ENCODE data around the gene HERPUD2.
"Not testable (repeated sequence)": the region's sequence is repeated elsewhere in the genome, so short reads cannot be mapped to it uniquely, and the experiment has no call there.

The HERPUD2 gene

GRCh38 chr7:35604595-35604994 lies 90.3 kb downstream of the HERPUD2 start:
- no peak for DNase-seq (ENCODE audit: low spot score)

GRCh38 chr7:35599645-35600044 lies 95.3 kb downstream of the HERPUD2 start:
- no peak for DNase-seq (ENCODE audit: low spot score)

GRCh38 chr7:35599061-35599460 lies 95.9 kb downstream of the HERPUD2 start:
- DNase-seq (ENCODE audit: low spot score) = no peak

- no peak for DNase-seq (ENCODE audit: low spot score)
Measured at GRCh38 chr7:35596061-35596460, 98.9 kb downstream of the HERPUD2 start.

DNA sequence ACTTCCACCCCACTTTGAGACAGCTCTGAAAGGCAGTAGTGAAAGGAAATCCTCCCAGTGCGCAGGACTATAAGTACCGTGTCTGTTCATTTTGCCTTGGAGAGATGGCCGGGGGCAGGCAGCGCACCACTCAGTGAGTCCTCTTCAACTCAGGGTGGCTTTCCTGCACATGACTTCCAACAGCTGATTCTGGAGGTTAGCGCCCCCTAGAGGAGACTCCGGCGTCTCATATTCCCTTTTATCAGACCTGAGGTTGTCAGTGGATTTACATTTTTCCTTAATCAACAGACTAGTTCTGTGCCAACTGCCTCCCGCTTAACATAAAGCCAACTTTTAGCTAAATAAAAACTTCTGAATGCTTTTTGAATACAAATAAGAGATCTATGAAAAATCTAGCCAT lies 101.0 kb downstream of the HERPUD2 start:
- no peak for DNase-seq (ENCODE audit: low spot score)

DNA sequence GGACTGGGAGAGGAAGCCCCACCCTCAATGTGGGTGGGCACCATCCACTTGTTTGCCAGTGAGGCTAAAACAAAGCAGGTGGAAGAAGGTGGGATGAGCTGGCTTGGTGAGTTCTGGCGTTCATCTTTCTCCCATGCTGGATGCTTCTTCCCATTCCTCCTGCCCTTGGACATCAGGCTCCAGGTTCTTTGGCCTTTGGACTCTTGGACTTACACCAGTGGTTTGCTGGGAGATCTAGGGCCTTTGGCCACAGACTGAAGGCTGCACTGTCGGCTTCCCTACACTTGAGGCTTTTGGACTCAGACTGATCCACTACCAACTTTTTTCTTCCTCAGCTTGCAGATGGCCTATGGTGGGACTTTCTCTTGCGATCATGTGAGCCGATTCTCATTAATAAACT lies 106.3 kb downstream of the HERPUD2 start:
- DNase-seq (ENCODE audit: low spot score) = no peak

DNA sequence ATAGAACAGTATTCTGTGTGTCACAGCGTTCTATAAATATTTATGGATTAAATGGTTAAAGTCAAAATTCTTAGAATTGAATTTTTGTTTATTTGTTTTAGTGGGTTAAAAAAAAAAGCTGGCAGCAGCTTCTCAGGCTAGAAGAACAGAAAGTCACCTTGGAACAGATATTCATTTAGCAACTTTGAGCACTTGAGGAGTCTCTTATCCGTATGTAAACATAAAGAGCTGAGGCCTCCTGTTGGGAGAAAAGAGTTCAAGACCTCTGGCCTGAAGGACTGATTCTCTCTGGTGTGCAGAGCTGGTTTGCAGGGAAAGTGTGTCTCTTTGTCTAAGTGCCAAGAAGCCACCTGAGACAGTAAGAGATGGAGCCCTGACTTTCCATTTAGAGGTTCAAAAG lies 109.9 kb downstream of the HERPUD2 start:
- no peak for DNase-seq (ENCODE audit: low spot score)

DNA sequence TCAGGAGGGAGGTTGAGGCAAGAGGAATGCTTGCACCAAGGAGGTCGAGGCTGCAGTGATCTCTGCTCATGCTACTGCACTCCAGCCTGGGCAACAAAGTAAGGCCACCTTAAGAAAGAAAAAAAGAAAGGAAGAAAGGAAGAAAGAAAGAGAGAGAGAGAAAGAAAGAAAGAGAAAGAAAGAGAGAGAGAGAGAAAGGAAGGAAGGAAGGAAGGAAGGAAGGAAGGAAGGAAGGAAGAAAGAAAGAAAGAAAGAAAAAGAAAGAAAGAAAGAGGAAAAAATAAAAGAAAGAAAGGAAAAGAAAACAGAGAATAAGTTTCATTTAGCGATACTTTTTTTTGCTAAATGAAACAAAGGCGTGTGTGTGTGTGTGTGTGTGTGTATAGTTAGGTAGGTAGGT lies 110.4 kb downstream of the HERPUD2 start:
- not testable (repeated sequence) for DNase-seq (ENCODE audit: low spot score)
